ENCODE measurements around the gene ZNF79.

The ZNF79 gene

DNA sequence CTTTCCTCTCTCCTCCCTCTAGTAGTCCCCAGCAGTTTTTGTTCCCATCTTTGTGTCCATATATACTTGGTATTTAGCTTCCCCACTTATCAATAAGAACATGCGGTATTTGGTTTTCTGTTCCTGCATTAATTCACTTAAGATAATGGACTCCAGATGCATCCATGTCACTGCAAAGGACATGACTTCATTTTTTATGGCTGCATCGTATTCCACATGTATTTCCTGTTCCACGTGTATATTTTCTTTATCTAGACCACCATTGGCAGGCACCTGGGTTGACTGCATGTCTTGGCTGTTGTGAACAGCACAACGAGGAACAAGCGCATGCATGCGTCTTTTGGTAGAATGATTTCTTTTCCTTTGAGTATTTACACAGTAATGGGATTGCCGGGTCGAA, 6.2 kb downstream of the ZNF79 start:
- DNase-seq: no peak

GRCh38 chr9:127437497-127438264, 13.5 kb downstream of the ZNF79 start:
- peak; percentile 34 for DNase-seq

DNA sequence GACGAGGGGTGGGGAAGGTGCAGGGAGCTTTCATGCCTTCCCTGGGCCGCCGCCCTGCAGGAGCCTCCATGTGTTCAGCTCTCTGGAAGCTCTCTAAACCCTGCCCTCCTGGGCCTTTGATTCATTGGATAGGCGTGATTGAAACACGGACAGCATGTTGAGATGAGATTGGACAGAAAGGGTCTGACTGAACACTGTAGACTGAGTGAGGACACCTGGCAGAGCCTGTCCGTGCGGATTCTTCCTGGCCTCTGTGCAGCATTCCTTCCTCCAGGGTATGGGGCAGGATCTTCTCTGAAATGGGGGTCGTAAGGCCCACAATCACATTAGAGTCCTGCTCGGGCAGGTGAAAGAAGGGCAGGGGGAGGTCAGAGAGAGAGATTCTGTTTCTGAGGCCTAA, 14.2 kb downstream of the ZNF79 start:
- DNase-seq: no peak

DNA sequence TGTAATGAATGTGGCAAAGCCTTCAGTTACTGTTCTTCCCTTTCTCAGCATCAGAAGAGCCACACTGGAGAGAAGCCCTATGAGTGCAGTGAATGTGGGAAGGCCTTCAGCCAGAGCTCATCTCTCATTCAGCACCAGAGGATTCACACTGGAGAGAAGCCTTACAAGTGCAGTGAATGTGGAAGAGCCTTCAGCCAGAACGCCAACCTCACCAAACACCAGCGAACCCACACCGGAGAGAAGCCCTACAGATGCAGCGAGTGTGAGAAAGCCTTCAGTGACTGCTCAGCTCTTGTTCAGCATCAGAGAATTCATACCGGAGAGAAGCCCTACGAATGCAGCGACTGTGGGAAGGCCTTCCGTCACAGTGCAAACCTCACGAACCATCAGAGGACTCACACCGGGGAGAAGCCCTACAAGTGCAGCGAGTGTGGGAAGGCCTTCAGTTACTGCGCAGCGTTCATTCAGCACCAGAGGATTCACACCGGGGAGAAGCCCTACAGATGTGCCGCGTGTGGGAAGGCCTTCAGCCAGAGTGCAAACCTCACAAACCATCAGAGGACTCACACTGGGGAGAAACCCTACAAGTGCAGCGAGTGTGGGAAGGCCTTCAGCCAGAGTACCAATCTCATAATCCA, 20.2 kb downstream of the ZNF79 start:
- no peak for DNase-seq

DNA sequence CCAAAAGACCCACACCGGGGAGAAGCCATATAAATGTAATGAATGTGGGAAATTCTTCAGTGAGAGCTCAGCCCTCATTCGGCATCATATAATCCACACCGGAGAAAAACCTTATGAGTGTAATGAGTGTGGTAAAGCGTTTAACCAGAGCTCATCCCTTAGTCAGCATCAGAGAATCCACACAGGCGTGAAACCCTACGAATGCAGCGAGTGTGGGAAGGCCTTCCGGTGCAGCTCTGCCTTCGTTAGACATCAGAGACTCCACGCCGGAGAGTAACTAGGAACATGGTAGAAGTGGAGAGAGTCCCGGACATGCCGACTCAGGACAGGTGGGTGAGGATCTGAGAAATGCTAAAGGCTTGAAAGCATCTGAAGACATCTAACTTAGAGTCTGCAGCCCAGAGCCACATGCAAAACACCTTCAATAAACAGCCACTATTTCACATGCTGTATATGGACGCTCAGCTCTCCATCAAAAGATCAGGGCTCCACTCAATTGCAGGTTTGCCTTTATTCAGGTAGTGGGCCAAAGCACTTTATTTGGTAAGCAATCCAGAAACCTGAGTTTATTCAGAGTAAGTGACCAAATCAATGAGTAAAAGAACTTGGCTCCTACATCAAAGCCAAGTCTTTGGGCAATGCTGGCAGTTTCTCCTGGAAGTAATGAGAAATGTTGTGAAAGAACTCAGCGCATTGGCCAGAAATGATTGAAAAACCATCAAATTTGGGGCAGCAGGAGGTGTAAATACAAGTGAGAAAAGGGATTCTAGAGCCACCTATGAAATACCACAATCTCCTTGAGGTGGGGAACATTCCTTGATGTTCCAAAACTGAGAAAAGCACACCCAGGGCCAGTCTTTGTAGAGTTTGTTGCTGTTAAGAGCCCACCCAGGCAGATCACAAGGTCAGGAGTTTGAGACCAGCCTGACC, 21.0 kb downstream of the ZNF79 start:
- DNase-seq: no peak

GRCh38 chr9:127445851-127446712, 21.9 kb downstream of the ZNF79 start:
- DNase-seq: no peak

GRCh38 chr9:127446713-127447415, 22.7 kb downstream of the ZNF79 start:
- no peak for DNase-seq

GRCh38 chr9:127447416-127448111, 23.4 kb downstream of the ZNF79 start:
- no peak for DNase-seq

GRCh38 chr9:127448112-127448805, 24.1 kb downstream of the ZNF79 start:
- DNase-seq: no peak

DNA sequence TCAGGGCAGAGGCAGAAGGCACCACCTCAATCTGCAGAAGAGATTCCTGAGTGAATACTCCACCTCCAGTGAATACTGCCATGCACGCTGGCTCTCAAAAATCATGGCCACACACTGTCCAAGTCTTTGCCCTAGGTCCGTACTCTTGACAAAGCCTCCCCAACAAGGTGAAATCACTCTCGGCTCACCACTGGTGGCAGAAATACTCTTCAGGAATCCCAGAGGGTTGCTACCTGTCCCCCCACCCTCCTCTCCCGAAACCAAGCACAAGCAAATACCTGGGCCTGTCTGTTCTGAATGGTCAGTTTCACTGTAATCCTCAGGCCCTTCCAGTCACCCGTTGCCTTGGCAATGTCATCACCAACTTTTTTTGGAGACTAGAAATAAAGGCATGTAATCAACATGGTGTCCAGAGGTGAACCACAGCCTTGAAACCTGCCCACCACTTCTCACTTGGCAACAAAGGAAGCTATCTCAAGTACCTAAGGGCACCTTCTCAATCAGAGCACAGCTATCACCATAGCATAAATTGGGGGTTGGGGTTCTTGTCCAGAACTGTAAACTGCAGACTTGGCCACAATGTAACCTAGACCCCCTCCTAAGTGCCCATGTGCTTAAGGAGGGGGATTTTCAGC, 25.3 kb downstream of the ZNF79 start:
- no peak for DNase-seq

DNA sequence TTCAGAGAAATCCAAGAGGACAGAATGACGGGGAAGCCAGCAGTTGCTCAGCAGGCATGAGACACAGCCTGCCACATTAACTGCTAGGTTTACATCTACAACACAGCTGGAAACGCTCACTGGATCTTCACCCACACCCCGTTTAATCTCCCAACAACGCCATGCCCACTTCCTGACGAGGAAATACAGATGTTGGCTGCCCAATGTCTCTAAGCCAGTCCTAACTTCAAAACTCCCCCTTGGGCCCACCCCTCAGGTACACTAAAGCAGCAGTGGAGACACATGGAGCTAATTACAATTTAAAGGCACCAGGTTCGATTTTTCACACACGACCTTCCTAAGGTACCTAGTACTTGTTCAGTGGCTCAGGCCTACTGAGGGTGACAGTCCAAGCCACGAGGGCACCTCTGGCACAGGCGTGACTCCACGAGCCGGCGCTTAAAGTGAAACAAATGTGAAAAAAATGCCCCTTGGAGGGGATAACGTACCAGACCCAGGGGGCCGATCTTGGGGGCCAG, 26.1 kb downstream of the ZNF79 start:
- DNase-seq: no peak

- peak; percentile 100 for DNase-seq
These were observed 26.8 kb downstream of the ZNF79 start, which contains the start of the genes LRSAM1 and RPL12 for GRCh38 chr9:127450830-127451607. LRSAM1 (plus strand) TSS chr9:127451510; CDS start chr9:127454528, 3,018 bp downstream. RPL12 (minus strand) TSS chr9:127451406; CDS start chr9:127451317, 89 bp downstream.

DNA sequence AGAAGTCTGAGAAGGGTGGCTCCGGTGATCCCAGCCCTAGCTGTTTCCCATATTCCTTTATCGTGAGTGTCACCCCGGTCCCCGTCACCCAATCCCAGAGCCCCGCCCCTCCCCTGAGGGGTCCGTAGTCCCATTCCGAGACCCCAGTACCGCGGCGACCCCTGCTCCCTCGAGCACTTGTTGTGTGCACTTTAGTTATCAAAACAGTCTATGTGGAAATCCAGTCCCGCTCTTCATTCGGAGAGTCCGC, 27.4 kb downstream of the ZNF79 start:
- no peak for DNase-seq

DNA sequence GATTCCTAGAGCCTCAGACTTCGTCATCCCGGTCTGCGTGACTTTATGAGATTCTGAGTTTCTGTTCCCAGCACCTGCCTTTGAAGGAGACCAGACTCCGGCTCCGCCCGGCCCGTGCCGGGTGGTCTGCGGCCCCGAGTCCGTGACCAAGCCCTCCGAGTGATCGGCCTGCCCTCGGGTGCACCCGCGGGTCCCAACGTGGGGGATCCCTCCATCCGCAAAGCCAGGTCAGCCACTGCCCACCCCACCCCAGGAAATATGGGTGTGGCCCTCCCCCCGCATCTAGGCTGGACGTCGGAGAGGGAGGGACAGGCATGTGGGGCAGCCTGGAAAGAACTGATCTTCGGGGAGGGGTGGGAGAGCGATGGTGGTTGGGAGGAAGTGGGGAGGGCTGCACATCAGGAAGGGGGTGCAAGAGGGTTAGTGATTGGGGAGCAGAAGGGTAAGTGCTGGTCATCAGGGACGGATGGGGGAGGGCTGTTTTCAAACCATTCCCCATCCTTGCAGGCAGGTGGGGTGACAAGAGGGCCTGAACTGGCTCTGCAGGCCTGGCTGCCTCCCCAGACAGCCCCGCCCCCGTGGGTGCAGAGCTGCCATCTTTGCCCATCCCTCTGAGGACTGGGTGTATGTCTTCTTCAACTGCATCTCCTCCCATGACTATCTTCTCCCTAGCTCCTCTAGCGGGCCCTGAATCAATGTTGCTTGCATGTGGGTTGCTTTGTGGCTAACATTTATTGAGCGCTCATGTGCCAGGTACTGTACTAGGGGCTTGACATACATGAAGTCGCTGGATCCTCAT, 27.9 kb downstream of the ZNF79 start:
- peak; percentile 58 for DNase-seq

DNA sequence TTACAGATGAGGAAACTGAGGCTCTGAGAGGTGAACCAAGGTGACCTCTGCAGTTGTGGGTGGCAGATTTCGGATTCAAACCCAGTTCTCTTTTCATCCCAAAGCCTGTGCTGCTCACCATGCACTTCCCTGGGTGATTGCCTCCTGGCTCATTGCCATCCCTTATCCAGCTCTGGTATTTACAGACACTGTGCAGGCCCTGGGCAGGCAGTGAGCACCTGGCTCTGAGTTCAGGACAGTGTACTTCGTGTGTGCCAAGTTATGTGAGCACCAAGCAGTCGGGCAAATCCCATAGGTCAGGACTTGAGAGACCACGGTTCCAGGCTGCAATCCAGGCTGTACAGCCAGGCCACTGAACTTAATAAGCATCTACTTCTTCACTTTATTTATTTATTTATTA, 28.5 kb downstream of the ZNF79 start:
- no peak for DNase-seq

DNA sequence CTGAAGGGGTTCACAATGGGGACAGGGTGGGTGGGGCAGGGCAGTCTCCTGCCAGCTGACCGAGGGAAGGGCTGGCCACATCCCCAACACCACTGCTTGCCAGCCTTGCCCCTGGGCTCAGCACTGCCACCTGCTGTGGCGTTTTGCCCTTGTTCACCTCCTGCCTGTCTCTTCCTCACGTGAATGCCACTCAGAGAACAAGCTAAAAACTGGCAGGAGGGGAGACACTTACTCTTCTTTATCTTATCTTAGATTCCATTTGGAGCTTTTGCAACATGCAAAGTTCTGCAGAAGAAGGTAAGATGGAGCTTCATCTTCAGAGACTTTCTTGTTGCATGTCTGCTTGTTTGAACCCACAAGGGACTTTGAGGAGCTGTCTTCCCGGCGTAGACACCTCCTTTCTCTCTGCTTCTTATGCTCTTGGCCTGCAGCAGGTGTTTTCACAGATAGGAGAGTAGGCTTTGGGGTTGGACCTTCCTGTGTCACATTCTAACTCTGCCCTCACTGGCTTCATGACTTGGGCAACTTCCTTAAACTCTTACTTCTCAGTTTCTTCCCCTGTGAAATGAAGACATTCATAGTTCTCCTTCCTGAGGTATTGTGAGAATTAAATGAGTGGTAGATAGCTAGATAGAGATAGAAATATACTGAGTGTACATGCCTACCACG, 31.3 kb downstream of the ZNF79 start:
- peak; percentile 34 for DNase-seq

DNA sequence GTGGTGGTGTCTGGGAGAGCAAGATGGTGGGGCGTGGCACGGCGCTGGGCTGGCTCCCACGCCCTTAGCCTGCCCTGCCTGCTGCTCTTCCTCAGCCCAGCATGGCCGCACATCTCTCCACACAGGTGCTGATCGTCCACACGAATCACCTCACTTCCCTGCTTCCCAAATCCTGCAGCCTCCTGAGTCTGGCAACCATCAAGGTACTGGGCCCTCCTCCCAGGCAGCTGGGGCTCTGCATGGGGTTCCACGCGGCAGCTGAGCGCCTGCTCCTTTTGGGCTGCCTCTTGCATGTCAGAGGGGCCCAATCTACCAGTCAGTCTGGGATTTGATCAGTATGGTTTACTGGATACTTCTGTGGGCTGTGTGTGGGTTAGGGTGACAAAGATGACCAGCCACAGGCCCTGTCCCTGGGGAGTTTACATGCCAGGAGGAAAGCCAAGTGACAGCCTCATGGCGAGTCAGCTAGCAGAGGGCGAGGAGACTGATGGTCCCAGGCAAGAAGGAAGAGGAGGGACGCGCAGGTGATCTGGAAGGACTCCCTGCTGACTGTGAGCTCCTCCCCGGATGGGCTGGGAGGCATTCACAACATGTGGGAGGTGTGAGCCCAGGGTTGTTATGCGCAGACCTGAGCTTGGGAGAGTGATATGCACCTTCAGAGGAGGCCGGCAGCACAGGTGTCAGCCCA, 33.2 kb downstream of the ZNF79 start:
- DNase-seq: no peak

Measured in activated T-cell treated with anti-CD3 and anti-CD28 coated beads, Interleukin-2, amount 50 U/mL, for 1 hour (primary cell).